Neural progenitor cell (in vitro differentiated cells): ENCODE data around the gene IGFLR1.

ENCODE experiments used
- EZH2phosphoT487 ChIP-seq: fragments of 200-600 bp; sonication (generic); IDR thresholded peaks from 2 replicates; pipeline ENCODE4 v1.6.1; 2017; ENCODE audit warnings: antibody characterized with exemption
- TF ChIP-seq, protein P1 (sequence below): fragments of 200-600 bp; sonication (generic); IDR thresholded peaks from 2 replicates; pipeline ENCODE4 v1.5.1; 2017; ENCODE audit warnings: antibody characterized with exemption, mild to moderate bottlenecking

DNA sequence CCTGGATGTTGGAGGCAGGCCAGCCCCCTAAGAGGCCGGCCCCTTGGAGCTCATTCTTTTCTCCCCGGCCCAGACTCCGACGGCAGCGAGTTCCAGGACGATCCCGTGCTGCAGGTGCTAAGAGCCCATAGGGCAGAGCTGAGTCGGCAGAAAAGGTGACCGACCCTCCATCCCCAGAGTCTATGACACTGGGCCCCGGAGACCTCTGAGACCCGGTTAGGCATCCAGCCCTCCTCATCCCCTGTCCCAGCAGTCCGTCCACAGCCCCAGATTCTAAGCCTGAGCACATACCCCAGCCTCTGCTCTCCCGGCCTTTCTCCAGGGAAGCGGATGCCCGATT lies 25.8 kb upstream of the IGFLR1 start:
- TF ChIP-seq, protein P1, sequence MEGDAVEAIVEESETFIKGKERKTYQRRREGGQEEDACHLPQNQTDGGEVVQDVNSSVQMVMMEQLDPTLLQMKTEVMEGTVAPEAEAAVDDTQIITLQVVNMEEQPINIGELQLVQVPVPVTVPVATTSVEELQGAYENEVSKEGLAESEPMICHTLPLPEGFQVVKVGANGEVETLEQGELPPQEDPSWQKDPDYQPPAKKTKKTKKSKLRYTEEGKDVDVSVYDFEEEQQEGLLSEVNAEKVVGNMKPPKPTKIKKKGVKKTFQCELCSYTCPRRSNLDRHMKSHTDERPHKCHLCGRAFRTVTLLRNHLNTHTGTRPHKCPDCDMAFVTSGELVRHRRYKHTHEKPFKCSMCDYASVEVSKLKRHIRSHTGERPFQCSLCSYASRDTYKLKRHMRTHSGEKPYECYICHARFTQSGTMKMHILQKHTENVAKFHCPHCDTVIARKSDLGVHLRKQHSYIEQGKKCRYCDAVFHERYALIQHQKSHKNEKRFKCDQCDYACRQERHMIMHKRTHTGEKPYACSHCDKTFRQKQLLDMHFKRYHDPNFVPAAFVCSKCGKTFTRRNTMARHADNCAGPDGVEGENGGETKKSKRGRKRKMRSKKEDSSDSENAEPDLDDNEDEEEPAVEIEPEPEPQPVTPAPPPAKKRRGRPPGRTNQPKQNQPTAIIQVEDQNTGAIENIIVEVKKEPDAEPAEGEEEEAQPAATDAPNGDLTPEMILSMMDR = no peak
- TF ChIP-seq EZH2phosphoT487 = no peak
